AG04449 (cell line): Measurements from ENCODE around the gene TM7SF2.

Experiments
- CTCF ChIA-PET: fragments of 350-600 bp; formaldehyde crosslinking; extraction: SDS; loops from one replicate; lab custom pipeline; 2021; ENCODE audit warnings: antibody characterized with exemption; lab: Yijun Ruan, JAX
- POLR2A ChIA-PET: fragments of 400-600, 350-600 bp; formaldehyde crosslinking; extraction: SDS; loops from one replicate; lab custom pipeline; 2020; ENCODE audit warnings: antibody characterized with exemption, inconsistent platforms; lab: Yijun Ruan, JAX
- DNase-seq: peaks from one replicate; pipeline ENCODE4 v3.0.0-alpha.2; 2010; ENCODE audit warnings: low read depth, low spot score
- H3K4me3 ChIP-seq: 2 replicates; pipeline ENCODE4 v1.5.1; 2011; ENCODE audit warnings: low read depth, mild to moderate bottlenecking, control low read depth, low read length
- TF ChIP-seq, protein P1 (sequence below): IDR thresholded peaks from one replicate; pipeline ENCODE4 v1.5.1; 2011; ENCODE audit warnings: mild to moderate bottlenecking, moderate library complexity, low read length, control low read depth, inconsistent platforms; ENCODE audit not compliant: insufficient read depth; ENCODE audit errors: missing control alignments

TM7SF2 gene

DNA sequence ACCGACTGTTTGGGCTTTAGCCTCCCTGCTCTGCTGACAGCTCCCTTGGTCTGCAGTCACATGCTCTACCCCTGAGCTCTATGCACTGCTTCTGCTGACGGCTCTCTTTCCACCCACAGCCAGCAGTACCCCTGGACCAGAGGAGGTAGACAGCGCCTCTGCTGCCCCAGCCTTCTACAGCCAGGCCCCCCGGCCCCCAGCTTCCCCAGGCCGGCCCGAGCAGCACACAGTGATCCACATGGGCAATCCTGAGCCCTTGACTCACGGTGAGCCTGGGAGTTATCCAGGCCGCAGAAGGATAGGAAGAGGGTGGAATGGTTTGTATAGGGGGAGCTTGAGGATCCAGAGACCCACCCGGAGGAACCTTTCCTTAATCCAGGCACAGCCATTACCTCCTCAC lies 24.9 kb upstream of the TM7SF2 start:
- H3K4me3 ChIP-seq: no peak overlapping the region
- DNase-seq: no peak
- ChIA-PET POLR2A (interaction anchor here (1.1 kb wide), 1 partner anchor 22 kb away, joined by 3 read pairs; no protein-coding TSS in a partner anchor), CTCF (interaction anchor here (0.6 to 1.4 kb wide), 2 partner anchors 23 to 73 kb away, joined by 3 to 4 read pairs; partner anchors contain the start of gene ARL2)
- TF ChIP-seq, protein P1, sequence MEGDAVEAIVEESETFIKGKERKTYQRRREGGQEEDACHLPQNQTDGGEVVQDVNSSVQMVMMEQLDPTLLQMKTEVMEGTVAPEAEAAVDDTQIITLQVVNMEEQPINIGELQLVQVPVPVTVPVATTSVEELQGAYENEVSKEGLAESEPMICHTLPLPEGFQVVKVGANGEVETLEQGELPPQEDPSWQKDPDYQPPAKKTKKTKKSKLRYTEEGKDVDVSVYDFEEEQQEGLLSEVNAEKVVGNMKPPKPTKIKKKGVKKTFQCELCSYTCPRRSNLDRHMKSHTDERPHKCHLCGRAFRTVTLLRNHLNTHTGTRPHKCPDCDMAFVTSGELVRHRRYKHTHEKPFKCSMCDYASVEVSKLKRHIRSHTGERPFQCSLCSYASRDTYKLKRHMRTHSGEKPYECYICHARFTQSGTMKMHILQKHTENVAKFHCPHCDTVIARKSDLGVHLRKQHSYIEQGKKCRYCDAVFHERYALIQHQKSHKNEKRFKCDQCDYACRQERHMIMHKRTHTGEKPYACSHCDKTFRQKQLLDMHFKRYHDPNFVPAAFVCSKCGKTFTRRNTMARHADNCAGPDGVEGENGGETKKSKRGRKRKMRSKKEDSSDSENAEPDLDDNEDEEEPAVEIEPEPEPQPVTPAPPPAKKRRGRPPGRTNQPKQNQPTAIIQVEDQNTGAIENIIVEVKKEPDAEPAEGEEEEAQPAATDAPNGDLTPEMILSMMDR: no peak

DNA sequence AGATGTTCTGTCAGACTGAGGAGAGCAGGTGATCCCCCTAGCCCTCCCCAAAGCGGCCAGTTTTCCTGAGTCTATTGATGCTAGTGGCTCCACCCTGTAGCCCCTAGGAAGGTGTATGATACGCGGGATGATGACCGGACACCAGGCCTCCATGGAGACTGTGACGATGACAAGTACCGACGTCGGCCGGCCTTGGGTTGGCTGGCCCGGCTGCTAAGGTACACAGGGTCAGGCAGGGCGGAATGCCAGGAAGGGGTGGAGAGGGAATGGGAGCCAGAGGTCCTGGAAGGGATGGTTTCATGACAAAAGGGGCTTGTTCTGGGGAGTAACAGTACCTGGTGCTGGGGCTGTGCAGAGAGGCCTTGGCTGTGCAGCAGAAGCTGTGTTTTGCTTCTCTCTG lies 24.5 kb upstream of the TM7SF2 start:
- no peak for DNase-seq
- CTCF ChIA-PET: interaction anchor here (1.4 kb wide), 1 partner anchor 23 kb away, joined by 4 read pairs; no protein-coding TSS in a partner anchor
- H3K4me3 ChIP-seq: no peak overlapping the region
- TF ChIP-seq, protein P1: no peak
- POLR2A ChIA-PET: interaction anchor here (1.1 kb wide), 1 partner anchor 22 kb away, joined by 3 read pairs; no protein-coding TSS in a partner anchor

DNA sequence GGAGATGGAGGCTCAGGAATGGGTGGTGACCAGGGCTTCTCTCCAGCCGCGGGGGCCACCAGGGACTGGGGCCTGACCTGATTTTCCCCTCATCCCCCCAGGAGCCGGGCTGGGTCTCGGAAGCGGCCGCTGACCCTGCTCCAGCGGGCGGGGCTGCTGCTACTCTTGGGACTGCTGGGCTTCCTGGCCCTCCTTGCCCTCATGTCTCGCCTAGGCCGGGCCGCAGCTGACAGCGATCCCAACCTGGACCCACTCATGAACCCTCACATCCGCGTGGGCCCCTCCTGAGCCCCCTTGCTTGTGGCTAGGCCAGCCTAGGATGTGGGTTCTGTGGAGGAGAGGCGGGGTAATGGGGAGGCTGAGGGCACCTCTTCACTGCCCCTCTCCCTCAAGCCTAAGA lies 23.8 kb upstream of the TM7SF2 start:
- TF ChIP-seq, protein P1: no peak
- ChIA-PET POLR2A (no interaction called here), CTCF (interaction anchor here (4.7 kb wide), 1 partner anchor 24 kb away, joined by 35 read pairs; the partner anchor contains the start of gene TM7SF2)
- no peak for DNase-seq
- no peak overlapping the region for H3K4me3 ChIP-seq

DNA sequence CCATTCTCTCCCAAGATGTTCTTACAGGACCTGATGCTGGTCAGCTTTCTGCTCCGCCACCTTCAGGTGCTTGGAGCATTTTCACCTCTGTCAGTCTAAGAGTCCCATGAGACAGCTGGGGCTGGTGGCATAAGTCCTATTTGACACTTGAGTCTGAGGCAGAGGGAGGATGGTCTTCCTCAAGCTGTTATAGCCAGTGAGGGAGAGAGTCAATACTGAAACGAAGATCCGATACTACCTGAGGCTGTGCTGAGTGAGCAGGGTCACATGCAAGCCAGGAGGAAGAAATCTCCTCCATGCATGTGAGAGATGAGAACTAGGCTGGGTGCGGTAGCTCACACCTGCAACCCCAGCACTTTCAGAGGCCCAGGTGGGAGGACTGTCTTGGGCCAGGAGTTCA lies 22.1 kb upstream of the TM7SF2 start:
- POLR2A ChIA-PET: no interaction called here
- CTCF ChIA-PET: interaction anchor here (1.1 to 4.7 kb wide), 3 partner anchors 12 to 75 kb away, joined by 4 to 35 read pairs (median 5); partner anchors contain the start of gene TM7SF2
- no peak overlapping the region for H3K4me3 ChIP-seq
- TF ChIP-seq, protein P1: no peak
- no peak for DNase-seq

DNA sequence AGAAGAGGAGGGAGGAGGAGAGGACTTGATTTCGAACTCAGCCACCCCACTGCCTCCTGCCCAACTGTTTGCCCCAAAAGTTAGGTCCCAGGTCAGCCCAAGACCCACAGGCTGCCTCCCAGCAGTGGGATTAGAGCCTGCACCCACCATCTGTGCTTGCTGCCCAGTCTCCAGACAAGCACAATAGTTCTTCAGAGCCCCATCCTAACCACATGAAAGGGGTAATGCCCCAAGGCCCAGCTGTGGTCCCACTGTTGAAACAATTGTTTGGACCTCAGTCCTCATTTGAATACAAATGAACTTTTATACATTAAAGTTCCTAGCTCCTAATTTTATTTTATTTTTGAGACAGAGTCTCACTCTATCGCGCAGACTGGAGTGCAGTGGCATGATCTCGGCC lies 21.0 kb upstream of the TM7SF2 start:
- H3K4me3 ChIP-seq: no peak overlapping the region
- DNase-seq: no peak
- POLR2A ChIA-PET: interaction anchor here (0.6 to 0.7 kb wide), 2 partner anchors 27 to 758 kb away, joined by 3 read pairs; partner anchors contain the start of gene ZNHIT2
- CTCF ChIA-PET: interaction anchor here (0.8 to 4.7 kb wide), 6 partner anchors 11 to 248 kb away, joined by 3 to 35 read pairs (median 4); partner anchors contain the start of genes TM7SF2 and ZNHIT2
- TF ChIP-seq, protein P1: no peak

DNA sequence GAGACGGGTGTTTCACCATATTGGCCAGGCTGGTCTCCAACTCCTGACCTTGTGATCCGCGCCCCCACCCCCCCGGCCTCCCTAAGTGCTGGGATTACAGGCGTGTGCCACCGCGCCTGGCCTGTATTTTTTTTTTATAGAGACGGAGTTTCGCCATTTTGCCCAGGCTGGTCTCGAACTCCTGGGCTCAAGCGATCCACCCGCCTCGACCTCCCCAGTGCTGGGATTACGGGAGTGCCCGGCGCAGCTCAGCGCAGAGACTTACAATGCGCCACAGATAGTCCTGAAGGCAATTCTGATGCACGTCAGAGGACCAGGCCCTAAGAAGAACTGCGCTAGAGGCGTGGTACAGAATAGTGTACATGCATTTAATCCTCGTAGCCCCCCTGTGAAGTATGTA lies 16.2 kb upstream of the TM7SF2 start:
- TF ChIP-seq, protein P1: no peak
- ChIA-PET POLR2A (interaction anchor here (0.6 to 1.0 kb wide), 3 partner anchors 12 to 178 kb away, joined by 3 to 4 read pairs (median 3); partner anchors contain the start of genes ARL2, CDCA5 and ZFPL1), CTCF (interaction anchor here (1.1 to 7.7 kb wide), 6 partner anchors 10 to 248 kb away, joined by 3 to 169 read pairs (median 6); partner anchors contain the start of genes CDCA5 and TM7SF2)
- H3K4me3 ChIP-seq: peak overlapping the region; percentile 76
- DNase-seq: no peak
